Fibroblast of pulmonary artery (primary cell): ENCODE results near the gene ITM2B.

Experiments
- DNase-seq: peaks from one replicate; pipeline ENCODE4 v3.0.0-alpha.2; 2010; ENCODE audit warnings: low read depth
- H3K4me3 ChIP-seq: replicated peaks from 2 replicates; pipeline ENCODE4 v1.5.1; 2011; ENCODE audit warnings: low read depth, mild to moderate bottlenecking, control low read depth, low read length, moderate library complexity
- TF ChIP-seq, protein P1 (sequence below): IDR thresholded peaks from 2 replicates; pipeline ENCODE4 v1.5.1; 2011; ENCODE audit warnings: mild to moderate bottlenecking, control low read depth, low read length, inconsistent platforms; ENCODE audit errors: missing control alignments

ITM2B gene

DNA sequence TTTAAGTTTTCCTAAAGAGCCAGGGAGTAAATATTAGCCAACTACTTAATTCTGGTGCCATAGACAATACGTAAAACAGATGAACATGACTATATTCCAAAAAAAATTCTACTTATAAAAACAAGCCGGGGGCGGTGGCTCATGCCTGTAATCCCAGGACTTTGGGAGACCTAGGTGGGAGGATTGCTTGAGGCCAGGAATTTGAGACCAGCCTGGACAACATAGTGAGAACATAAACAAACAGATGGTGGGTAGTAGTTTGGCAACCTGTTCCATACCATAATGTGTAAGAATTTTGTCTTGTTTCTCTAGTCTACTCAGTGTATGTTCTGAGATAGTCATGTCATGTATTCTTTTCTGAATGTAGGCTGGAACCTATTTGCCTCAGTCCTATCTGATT, 25.4 kb downstream of the ITM2B start:
- no peak overlapping the region for H3K4me3 ChIP-seq
- no peak for DNase-seq
- TF ChIP-seq, protein P1, sequence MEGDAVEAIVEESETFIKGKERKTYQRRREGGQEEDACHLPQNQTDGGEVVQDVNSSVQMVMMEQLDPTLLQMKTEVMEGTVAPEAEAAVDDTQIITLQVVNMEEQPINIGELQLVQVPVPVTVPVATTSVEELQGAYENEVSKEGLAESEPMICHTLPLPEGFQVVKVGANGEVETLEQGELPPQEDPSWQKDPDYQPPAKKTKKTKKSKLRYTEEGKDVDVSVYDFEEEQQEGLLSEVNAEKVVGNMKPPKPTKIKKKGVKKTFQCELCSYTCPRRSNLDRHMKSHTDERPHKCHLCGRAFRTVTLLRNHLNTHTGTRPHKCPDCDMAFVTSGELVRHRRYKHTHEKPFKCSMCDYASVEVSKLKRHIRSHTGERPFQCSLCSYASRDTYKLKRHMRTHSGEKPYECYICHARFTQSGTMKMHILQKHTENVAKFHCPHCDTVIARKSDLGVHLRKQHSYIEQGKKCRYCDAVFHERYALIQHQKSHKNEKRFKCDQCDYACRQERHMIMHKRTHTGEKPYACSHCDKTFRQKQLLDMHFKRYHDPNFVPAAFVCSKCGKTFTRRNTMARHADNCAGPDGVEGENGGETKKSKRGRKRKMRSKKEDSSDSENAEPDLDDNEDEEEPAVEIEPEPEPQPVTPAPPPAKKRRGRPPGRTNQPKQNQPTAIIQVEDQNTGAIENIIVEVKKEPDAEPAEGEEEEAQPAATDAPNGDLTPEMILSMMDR = no peak

DNA sequence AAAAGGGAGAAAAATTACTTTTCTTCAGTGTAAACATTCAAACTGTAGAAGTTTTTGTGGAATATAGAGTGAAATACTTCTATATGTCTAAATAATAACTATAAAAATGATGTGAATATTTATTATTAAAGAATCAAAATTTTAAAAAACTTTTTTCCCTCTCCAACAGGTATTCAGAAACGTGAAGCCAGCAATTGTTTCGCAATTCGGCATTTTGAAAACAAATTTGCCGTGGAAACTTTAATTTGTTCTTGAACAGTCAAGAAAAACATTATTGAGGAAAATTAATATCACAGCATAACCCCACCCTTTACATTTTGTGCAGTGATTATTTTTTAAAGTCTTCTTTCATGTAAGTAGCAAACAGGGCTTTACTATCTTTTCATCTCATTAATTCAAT, 28.0 kb downstream of the ITM2B start:
- DNase-seq = no peak
- H3K4me3 ChIP-seq = no peak overlapping the region
- TF ChIP-seq, protein P1 = no peak

DNA sequence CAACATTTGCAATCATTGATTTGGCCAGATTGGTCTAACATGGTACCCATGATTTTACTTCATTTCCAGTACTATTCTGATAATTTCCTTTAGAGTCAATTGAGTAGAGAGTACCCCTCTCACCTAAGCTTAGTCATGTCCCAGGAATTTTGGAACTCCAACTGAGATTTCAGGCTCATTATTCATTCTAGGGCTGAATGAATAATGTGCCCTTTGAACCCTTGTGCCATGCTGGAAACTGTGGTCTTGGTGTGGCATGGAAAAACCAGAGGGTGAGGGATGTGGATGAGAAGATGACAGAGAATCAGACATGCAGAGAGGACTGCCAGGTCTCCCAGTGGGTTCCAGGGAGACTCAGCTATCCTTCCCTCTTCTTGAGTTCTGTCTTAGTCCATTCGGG, 30.2 kb downstream of the ITM2B start:
- TF ChIP-seq, protein P1 = no peak
- no peak overlapping the region for H3K4me3 ChIP-seq
- no peak for DNase-seq

DNA sequence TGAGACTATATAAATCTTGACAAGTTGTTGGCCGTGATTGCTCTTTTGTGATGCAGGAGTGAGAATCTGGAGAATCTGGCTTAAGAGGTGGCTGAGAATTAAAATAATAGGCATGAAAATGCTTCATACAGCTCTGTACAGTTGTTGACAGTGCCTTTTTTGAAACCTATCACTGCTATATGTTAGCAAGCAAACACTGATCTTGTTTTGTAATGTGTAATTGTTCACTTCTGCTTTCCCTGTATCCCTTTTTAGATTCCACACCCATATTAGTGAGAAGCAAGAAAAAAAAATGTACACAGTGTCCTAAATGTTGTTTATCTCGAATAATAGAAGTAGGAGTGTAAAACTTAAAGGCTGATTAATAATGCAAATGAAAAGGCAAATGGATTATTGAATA, 31.1 kb downstream of the ITM2B start:
- TF ChIP-seq, protein P1 = no peak
- no peak for DNase-seq
- no peak overlapping the region for H3K4me3 ChIP-seq

DNA sequence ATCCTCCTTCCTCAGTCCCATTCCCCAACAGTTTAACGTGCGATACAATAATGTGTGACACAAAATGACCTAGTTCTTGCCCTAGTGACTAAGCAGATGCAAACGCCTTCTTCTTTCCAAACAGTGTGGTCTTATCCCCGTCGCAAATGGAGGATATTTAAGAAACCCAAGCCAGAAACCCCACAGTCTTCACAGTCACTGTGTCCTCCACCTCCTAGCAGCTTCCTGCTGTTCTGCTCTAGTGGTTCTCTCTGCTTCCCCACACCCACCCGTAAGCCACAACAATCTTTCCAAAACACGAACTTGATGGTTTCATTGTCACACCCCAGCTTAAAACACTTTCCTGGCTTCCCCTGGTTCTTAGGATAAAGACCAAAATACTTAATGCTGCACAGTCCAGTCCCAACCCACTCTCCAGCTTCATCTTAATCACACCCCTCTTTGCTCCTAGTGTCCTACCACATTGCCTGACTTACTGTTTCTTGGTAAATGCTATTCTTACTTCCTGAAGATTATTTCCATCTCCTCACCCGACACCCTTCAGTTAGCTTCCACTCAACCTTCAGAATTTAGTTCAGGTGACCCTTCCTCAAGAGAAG, 32.3 kb downstream of the ITM2B start:
- H3K4me3 ChIP-seq = no peak overlapping the region
- TF ChIP-seq, protein P1 = no peak
- DNase-seq = no peak

DNA sequence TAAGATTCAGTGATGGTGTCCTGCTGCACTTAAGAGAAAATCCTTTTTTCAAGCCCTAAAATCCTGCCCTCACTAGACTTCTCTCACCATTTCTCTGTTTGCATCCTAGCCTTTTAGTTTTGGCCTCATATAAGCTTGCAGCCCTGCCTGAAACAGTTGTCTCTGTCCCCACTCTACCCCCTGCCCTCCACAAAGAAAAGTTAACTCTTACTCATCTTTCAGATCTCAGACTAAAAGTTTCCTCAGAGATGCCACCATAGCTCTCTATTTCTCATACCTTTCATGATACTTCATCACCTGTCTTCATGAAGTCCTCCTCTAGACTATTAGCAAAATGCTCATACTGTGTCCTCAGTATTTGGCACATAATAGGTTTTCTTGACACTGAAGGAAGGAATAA, 33.1 kb downstream of the ITM2B start:
- H3K4me3 ChIP-seq = no peak overlapping the region
- DNase-seq = no peak
- TF ChIP-seq, protein P1 = no peak
